SK-N-SH (cell line): ENCODE measurements around the gene CTCFL. TPM values are rescaled to one million over a fixed set of nuclear protein-coding genes. Genes with fewer than 3 reads are reported as not detected.

Source experiments
- CTCF ChIA-PET: fragments of 300-600, 350-600 bp; formaldehyde crosslinking; extraction: SDS; loops from one replicate; lab custom pipeline; 2021; lab: Yijun Ruan, JAX
- POLR2A ChIA-PET: fragments of 350-600 bp; sonication (Branson Sonifier 250); formaldehyde crosslinking; extraction: SDS; loops from one replicate; lab custom pipeline; 2020; ENCODE audit warnings: antibody characterized with exemption, inconsistent platforms; lab: Yijun Ruan, JAX
- DNase-seq: peaks from one replicate; pipeline ENCODE4 v3.0.0; 2012
- H2AFZ ChIP-seq: fragments of 200-600 bp; sonication (generic); 2 replicates; pipeline ENCODE4 v1.8.1; 2016; ENCODE audit warnings: antibody characterized with exemption, mild to moderate bottlenecking, low read depth
- H3F3A ChIP-seq: fragments of 200-600 bp; sonication (generic); replicated peaks from 2 replicates; pipeline ENCODE3; 2016; ENCODE audit warnings: antibody characterized with exemption, mild to moderate bottlenecking; ENCODE audit not compliant: insufficient read depth
- H3K27ac ChIP-seq, 2 experiments: fragments of 200-500 bp in 1 of 2; fragments of 200-600 bp in 1 of 2; sonication (Bioruptor generic) in 1 of 2; sonication (generic), shearing (Covaris generic) in 1 of 2; 2 replicates each; pipeline versions ENCODE4 v1.5.1 to v1.6.1; 2014 to 2016; ENCODE audit warnings: low read depth in 2 of 2, inconsistent platforms in 1 of 2, low read length in 1 of 2, mild to moderate bottlenecking in 1 of 2, mixed read lengths in 1 of 2
- H3K27me3 ChIP-seq: fragments of 200-600 bp; sonication (generic), shearing (Covaris generic); 2 replicates; pipeline ENCODE4 v1.6.1; 2016; ENCODE audit warnings: mixed run types; ENCODE audit not compliant: insufficient read depth
- H3K36me3 ChIP-seq, 2 experiments: fragments of 200-500 bp in 1 of 2; fragments of 200-600 bp in 1 of 2; sonication (Bioruptor generic) in 1 of 2; sonication (generic) in 1 of 2; replicated peaks in 1 of 2; 2 replicates each; pipeline versions ENCODE3 to v1.5.1; 2014 to 2016; ENCODE audit warnings: low read length in 1 of 2, mild to moderate bottlenecking in 1 of 2; ENCODE audit not compliant: insufficient read depth in 2 of 2, control insufficient read depth in 1 of 2
- H3K4me1 ChIP-seq, 2 experiments: fragments of 200-500 bp in 1 of 2; fragments of 200-600 bp in 1 of 2; sonication (Bioruptor generic) in 1 of 2; sonication (generic), shearing (Covaris generic) in 1 of 2; 2 replicates each; pipeline versions ENCODE4 v1.5.1 to v1.6.1; 2014 to 2016; ENCODE audit warnings: low read depth in 1 of 2, low read length in 1 of 2, mixed run types in 1 of 2; ENCODE audit not compliant: insufficient read depth in 2 of 2, control insufficient read depth in 1 of 2
- H3K4me2 ChIP-seq: fragments of 200-600 bp; sonication (generic), shearing (Covaris generic); 2 replicates; pipeline ENCODE4 v1.6.1; 2017; ENCODE audit warnings: mixed run types
- H3K4me3 ChIP-seq, 2 experiments: fragments of 200-500 bp in 1 of 2; fragments of 200-600 bp in 1 of 2; sonication (Bioruptor generic) in 1 of 2; sonication (generic), shearing (Covaris generic) in 1 of 2; 2 replicates each; pipeline versions ENCODE4 v1.5.1 to v1.8.1; 2014 to 2016; ENCODE audit warnings: low read depth in 2 of 2, inconsistent platforms in 1 of 2, low read length in 1 of 2, mild to moderate bottlenecking in 1 of 2, mixed read lengths in 1 of 2, moderate library complexity in 1 of 2
- H3K79me2 ChIP-seq: fragments of 200-600 bp; sonication (generic); 2 replicates; pipeline ENCODE4 v1.8.1; 2017; ENCODE audit warnings: mild to moderate bottlenecking; ENCODE audit not compliant: insufficient read depth
- H3K9ac ChIP-seq: fragments of 200-600 bp; sonication (generic); 2 replicates; pipeline ENCODE4 v1.6.1; 2017; ENCODE audit warnings: mixed run types
- H3K9me2 ChIP-seq: fragments of 200-600 bp; sonication (generic); 2 replicates; pipeline ENCODE4 v1.6.1; 2017; ENCODE audit warnings: mixed run types
- H3K9me3 ChIP-seq: fragments of 200-600 bp; sonication (generic); 2 replicates; pipeline ENCODE4 v1.6.1; 2017; ENCODE audit warnings: mixed run types, mild to moderate bottlenecking, moderate library complexity
- H4K20me1 ChIP-seq: fragments of 200-600 bp; sonication (generic); 2 replicates; pipeline ENCODE4 v1.6.1; 2017; ENCODE audit warnings: mild to moderate bottlenecking, mixed run types; ENCODE audit not compliant: insufficient read depth
- CHD2 ChIP-seq: fragments of 150-350 bp; IDR thresholded peaks from 2 replicates; pipeline ENCODE4 v1.6.1; 2018; ENCODE audit warnings: low read length; ENCODE audit not compliant: partially characterized antibody
- FOSL2 ChIP-seq: IDR thresholded peaks from 2 replicates; pipeline ENCODE4 v1.4.0; 2012; ENCODE audit warnings: low read depth, mild to moderate bottlenecking, moderate library complexity, borderline replicate concordance
- FOXJ3 ChIP-seq: sonication (generic); formaldehyde crosslinking; IDR thresholded peaks from 2 replicates; pipeline ENCODE4 v1.5.1; 2020; ENCODE audit warnings: mild to moderate bottlenecking, missing genetic modification reagents
- FOXM1 ChIP-seq: IDR thresholded peaks from 2 replicates; pipeline ENCODE4 v1.4.0; 2012; ENCODE audit warnings: low read depth, mild to moderate bottlenecking
- MXI1 ChIP-seq: IDR thresholded peaks from 2 replicates; pipeline ENCODE4 v1.6.1; 2012; ENCODE audit warnings: mild to moderate bottlenecking, low read depth, low read length, improper control_type of control experiment
- NFIC ChIP-seq: IDR thresholded peaks from 2 replicates; pipeline ENCODE4 v1.4.0; 2012; ENCODE audit warnings: borderline replicate concordance
- NRF1 ChIP-seq: IDR thresholded peaks from 2 replicates; pipeline ENCODE4 v1.6.1; 2012; ENCODE audit warnings: low read depth, mild to moderate bottlenecking, low read length
- RAD21 ChIP-seq: IDR thresholded peaks from 2 replicates; pipeline ENCODE4 v1.6.1; 2012; ENCODE audit warnings: mild to moderate bottlenecking, low read length
- RCOR1 ChIP-seq: fragments of 150-350 bp; IDR thresholded peaks from 2 replicates; pipeline ENCODE4 v1.6.1; 2017; ENCODE audit warnings: antibody characterized with exemption, low read length
- RXRA ChIP-seq: IDR thresholded peaks from 2 replicates; pipeline ENCODE4 v1.4.0; 2012; ENCODE audit warnings: low read depth, mild to moderate bottlenecking, borderline replicate concordance
- SMC3 ChIP-seq: IDR thresholded peaks from 2 replicates; pipeline ENCODE4 v1.6.1; 2012; ENCODE audit warnings: low read depth, low read length, improper control_type of control experiment
- TAF1 ChIP-seq: IDR thresholded peaks from 2 replicates; pipeline ENCODE4 v1.6.1; 2012; ENCODE audit warnings: low read depth, mild to moderate bottlenecking, low read length, moderate library complexity, borderline replicate concordance
- TCF12 ChIP-seq: IDR thresholded peaks from 2 replicates; pipeline ENCODE4 v1.4.0; 2012
- TEAD4 ChIP-seq: IDR thresholded peaks from 2 replicates; pipeline ENCODE4 v1.4.0; 2012; ENCODE audit warnings: mild to moderate bottlenecking, borderline replicate concordance; ENCODE audit not compliant: insufficient read depth
- WGBS: methylation state at CpG from one replicate; pipeline ENCODE4 v1.1.6; 2017; ENCODE audit warnings: low lambda C conversion rate; 5-methylcytosine and 5-hydroxymethylcytosine counted together
- polyA plus RNA-seq, 3 experiments: library from polyadenylated mRNA; depleted of rRNA; stranded (reverse); fragments of >200 nt; gene quantifications; 2 replicates each; pipeline ENCODE4 v1.2.3, GENCODE V29; 2012
- TF ChIP-seq, protein P1 (sequence below): IDR thresholded peaks from 2 replicates; pipeline ENCODE4 v1.4.0; 2012; ENCODE audit warnings: low read depth, borderline replicate concordance
- TF ChIP-seq, protein P2 (sequence below): fragments of 200-600 bp; sonication (generic); IDR thresholded peaks from 2 replicates; pipeline ENCODE4 v1.6.1; 2017; ENCODE audit warnings: antibody characterized with exemption, mild to moderate bottlenecking, moderate library complexity
- TF ChIP-seq, protein P3 (sequence below): IDR thresholded peaks from 2 replicates; pipeline ENCODE4 v1.4.0; 2012; ENCODE audit warnings: low read depth, borderline replicate concordance
- TF ChIP-seq, protein P4 (sequence below): IDR thresholded peaks from 2 replicates; pipeline ENCODE4 v1.4.0; 2012; ENCODE audit warnings: low read depth

Gene CTCFL
- polyA plus RNA-seq, 1 of the 3 experiments (the other 2 are of a cell fraction) = not detected

DNA sequence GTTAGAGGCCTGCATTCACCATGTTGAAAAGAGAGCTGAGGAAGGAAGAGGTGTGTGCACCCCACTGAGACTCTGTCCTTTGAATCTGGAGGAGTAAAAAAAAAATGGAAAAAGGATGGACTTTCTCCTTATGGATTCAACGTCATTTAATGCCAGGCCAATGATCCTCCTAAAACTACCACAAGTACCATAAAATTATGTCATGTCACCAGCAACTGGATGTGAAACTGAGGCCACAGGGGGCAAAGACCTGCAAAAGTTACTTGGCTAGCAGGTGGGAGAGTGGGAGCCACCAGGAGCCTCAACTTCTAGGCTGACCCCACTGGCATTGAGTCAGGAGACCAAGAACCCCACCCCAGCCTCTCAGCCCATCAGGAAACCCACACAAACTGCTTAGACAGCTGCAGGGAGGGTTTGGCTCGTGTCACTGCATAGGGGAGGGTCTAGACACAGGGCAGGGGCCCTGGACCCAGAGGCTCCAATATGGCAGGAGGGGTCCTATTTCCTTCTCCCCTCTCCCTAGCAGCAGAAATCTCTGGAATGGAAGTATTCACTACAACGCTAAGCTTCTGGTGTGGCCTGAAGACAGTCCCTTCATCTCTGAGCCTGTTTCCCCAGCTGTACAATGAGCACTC, 47.0 kb upstream of the CTCFL start (continued):
- TF ChIP-seq, protein P1, sequence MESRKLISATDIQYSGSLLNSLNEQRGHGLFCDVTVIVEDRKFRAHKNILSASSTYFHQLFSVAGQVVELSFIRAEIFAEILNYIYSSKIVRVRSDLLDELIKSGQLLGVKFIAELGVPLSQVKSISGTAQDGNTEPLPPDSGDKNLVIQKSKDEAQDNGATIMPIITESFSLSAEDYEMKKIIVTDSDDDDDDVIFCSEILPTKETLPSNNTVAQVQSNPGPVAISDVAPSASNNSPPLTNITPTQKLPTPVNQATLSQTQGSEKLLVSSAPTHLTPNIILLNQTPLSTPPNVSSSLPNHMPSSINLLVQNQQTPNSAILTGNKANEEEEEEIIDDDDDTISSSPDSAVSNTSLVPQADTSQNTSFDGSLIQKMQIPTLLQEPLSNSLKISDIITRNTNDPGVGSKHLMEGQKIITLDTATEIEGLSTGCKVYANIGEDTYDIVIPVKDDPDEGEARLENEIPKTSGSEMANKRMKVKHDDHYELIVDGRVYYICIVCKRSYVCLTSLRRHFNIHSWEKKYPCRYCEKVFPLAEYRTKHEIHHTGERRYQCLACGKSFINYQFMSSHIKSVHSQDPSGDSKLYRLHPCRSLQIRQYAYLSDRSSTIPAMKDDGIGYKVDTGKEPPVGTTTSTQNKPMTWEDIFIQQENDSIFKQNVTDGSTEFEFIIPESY = no peak
- TF ChIP-seq TEAD4 (no peak), RXRA (no peak), RAD21 (no peak)

DNA sequence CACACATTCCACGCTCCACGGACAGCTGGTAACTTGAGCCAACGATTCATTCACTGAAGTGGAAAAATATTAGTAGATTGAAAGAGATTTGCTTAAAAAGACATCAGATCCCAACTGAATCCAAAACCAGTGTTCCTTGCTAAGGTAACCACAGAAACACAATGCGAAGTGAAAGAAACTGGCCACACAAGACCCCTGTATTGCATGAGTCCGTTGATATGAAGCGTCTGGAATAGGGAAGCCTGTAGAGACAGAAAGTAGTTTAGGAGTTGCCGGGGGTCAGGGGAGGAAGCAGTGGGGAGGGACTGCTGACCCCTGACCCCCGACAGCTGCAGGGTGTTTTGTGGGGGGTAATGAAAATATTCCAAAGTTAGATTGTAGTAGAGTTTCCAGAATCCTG, 46.0 kb upstream of the CTCFL start:
- H2AFZ ChIP-seq = no peak overlapping the region
- no peaks in the 10 kb centered on the region for H3F3A ChIP-seq
- POLR2A ChIA-PET = no interaction called here
- no peaks in the 10 kb centered on the region for H3K79me2 ChIP-seq
- no peaks in the 10 kb centered on the region for H3K9me3 ChIP-seq
- H3K27ac ChIP-seq = no peak overlapping the region
- peaks cover 25% of the 10 kb centered on the region for H3K27me3 ChIP-seq
- H4K20me1 ChIP-seq = no peaks in the 10 kb centered on the region
- no peak overlapping the region for H3K4me2 ChIP-seq
- no peaks in the 10 kb centered on the region for H3K9me2 ChIP-seq
- 58% methylated on average over 8 of the region's 8 CpGs for WGBS
- TF ChIP-seq FOXM1 = no peak
- TF ChIP-seq, protein P2, sequence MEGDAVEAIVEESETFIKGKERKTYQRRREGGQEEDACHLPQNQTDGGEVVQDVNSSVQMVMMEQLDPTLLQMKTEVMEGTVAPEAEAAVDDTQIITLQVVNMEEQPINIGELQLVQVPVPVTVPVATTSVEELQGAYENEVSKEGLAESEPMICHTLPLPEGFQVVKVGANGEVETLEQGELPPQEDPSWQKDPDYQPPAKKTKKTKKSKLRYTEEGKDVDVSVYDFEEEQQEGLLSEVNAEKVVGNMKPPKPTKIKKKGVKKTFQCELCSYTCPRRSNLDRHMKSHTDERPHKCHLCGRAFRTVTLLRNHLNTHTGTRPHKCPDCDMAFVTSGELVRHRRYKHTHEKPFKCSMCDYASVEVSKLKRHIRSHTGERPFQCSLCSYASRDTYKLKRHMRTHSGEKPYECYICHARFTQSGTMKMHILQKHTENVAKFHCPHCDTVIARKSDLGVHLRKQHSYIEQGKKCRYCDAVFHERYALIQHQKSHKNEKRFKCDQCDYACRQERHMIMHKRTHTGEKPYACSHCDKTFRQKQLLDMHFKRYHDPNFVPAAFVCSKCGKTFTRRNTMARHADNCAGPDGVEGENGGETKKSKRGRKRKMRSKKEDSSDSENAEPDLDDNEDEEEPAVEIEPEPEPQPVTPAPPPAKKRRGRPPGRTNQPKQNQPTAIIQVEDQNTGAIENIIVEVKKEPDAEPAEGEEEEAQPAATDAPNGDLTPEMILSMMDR = no peak
- TF ChIP-seq CHD2 = no peak
- no peak for TF ChIP-seq MXI1
- TF ChIP-seq TCF12 = no peak
- TF ChIP-seq FOSL2 = no peak
- TF ChIP-seq, protein P3, sequence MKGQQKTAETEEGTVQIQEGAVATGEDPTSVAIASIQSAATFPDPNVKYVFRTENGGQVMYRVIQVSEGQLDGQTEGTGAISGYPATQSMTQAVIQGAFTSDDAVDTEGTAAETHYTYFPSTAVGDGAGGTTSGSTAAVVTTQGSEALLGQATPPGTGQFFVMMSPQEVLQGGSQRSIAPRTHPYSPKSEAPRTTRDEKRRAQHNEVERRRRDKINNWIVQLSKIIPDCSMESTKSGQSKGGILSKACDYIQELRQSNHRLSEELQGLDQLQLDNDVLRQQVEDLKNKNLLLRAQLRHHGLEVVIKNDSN = no peak
- TF ChIP-seq TAF1 = no peak
- no peak for TF ChIP-seq RCOR1
- no peak for TF ChIP-seq FOXJ3 (CRISPR knock-in tag)
- TF ChIP-seq, protein P4, sequence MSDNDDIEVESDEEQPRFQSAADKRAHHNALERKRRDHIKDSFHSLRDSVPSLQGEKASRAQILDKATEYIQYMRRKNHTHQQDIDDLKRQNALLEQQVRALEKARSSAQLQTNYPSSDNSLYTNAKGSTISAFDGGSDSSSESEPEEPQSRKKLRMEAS = no peak
- no peak for TF ChIP-seq NFIC
- no peak for TF ChIP-seq NRF1
- TF ChIP-seq SMC3 = no peak
- TF ChIP-seq, all 33 proteins: peak for 0
- no peaks in the 10 kb centered on the region for H3K4me1 ChIP-seq
- H3K36me3 ChIP-seq = no peaks in the 10 kb centered on the region
- H3K4me3 ChIP-seq = no peak overlapping the region
- H3K9ac ChIP-seq = no peak overlapping the region
- DNase-seq = no peak
- CTCF ChIA-PET = interaction anchor here (1.3 to 3.0 kb wide), 2 partner anchors 11 to 24 kb away, joined by 3 to 18 read pairs; no protein-coding TSS in a partner anchor
